H9 (cell line): Measurements from ENCODE around the gene CERS6. TPM values are rescaled to one million over a fixed set of nuclear protein-coding genes. Genes with fewer than 3 reads are reported as not detected.

Experiments used
- DNase-seq: peaks from one replicate; pipeline ENCODE4 v3.0.0-alpha.2; 2017
- H2AFZ ChIP-seq: one replicate; pipeline ENCODE4 v1.6.1; 2013; ENCODE audit warnings: mild to moderate bottlenecking, low read length, control low read depth, moderate library complexity
- H2AK5ac ChIP-seq: 2 replicates; pipeline ENCODE4 v1.6.1; 2013; ENCODE audit warnings: low read length, control low read depth, mixed read lengths; ENCODE audit not compliant: insufficient read length
- H2BK120ac ChIP-seq: one replicate; pipeline ENCODE4 v1.6.1; 2013; ENCODE audit warnings: low read depth, mild to moderate bottlenecking, low read length, control low read depth, inconsistent platforms; ENCODE audit not compliant: poor library complexity, severe bottlenecking
- H2BK12ac ChIP-seq: 2 replicates; pipeline ENCODE4 v1.6.1; 2013; ENCODE audit warnings: low read length, control low read depth, mixed read lengths, low read depth; ENCODE audit not compliant: insufficient read length
- H2BK15ac ChIP-seq: 2 replicates; pipeline ENCODE4 v1.6.1; 2013; ENCODE audit warnings: low read depth, low read length, control low read depth
- H2BK20ac ChIP-seq: one replicate; pipeline ENCODE4 v1.6.1; 2013; ENCODE audit warnings: low read depth, mild to moderate bottlenecking, low read length, control low read depth, inconsistent platforms; ENCODE audit not compliant: poor library complexity, severe bottlenecking
- H2BK5ac ChIP-seq: 2 replicates; pipeline ENCODE4 v1.6.1; 2013; ENCODE audit warnings: low read length, control low read depth, mixed read lengths; ENCODE audit not compliant: insufficient read length
- H3K14ac ChIP-seq: 2 replicates; pipeline ENCODE4 v1.6.1; 2013; ENCODE audit warnings: low read length, control low read depth; ENCODE audit not compliant: insufficient read depth
- H3K18ac ChIP-seq: 2 replicates; pipeline ENCODE4 v1.6.1; 2013; ENCODE audit warnings: low read depth, mild to moderate bottlenecking, mixed read lengths, low read length, control low read depth; ENCODE audit not compliant: insufficient read length
- H3K23ac ChIP-seq: 2 replicates; pipeline ENCODE4 v1.6.1; 2013; ENCODE audit warnings: low read length, control low read depth, mixed read lengths, low read depth; ENCODE audit not compliant: insufficient read length
- H3K23me2 ChIP-seq: 2 replicates; pipeline ENCODE4 v1.6.1; 2013; ENCODE audit warnings: low read depth, mild to moderate bottlenecking, mixed read lengths, low read length, control low read depth; ENCODE audit not compliant: insufficient read length, poor library complexity, severe bottlenecking
- H3K27ac ChIP-seq: 2 replicates; pipeline ENCODE4 v1.5.1; 2013; ENCODE audit warnings: low read length, control low read depth, mixed read lengths, low read depth; ENCODE audit not compliant: insufficient read length
- H3K27me3 ChIP-seq: 2 replicates; pipeline ENCODE4 v1.6.1; 2013; ENCODE audit warnings: low read length, control low read depth, inconsistent platforms; ENCODE audit not compliant: insufficient read depth
- H3K4ac ChIP-seq: 2 replicates; pipeline ENCODE4 v1.6.1; 2013; ENCODE audit warnings: low read depth, mild to moderate bottlenecking, control low read depth, inconsistent platforms, low read length, moderate library complexity
- H3K4me1 ChIP-seq: 2 replicates; pipeline ENCODE4 v1.6.1; 2013; ENCODE audit warnings: low read length, control low read depth, inconsistent platforms; ENCODE audit not compliant: insufficient read depth
- H3K4me2 ChIP-seq: 2 replicates; pipeline ENCODE4 v1.6.1; 2013; ENCODE audit warnings: low read length, control low read depth, mixed read lengths; ENCODE audit not compliant: insufficient read length, insufficient read depth
- H3K56ac ChIP-seq: 2 replicates; pipeline ENCODE4 v1.6.1; 2013; ENCODE audit warnings: low read depth, mild to moderate bottlenecking, mixed read lengths, low read length, control low read depth; ENCODE audit not compliant: insufficient read length
- H3K79me1 ChIP-seq: 2 replicates; pipeline ENCODE4 v1.6.1; 2013; ENCODE audit warnings: low read depth, mild to moderate bottlenecking, moderate library complexity, low read length, control low read depth, inconsistent platforms; ENCODE audit not compliant: insufficient read depth, poor library complexity, severe bottlenecking
- H3K79me2 ChIP-seq: 2 replicates; pipeline ENCODE4 v1.6.1; 2013; ENCODE audit warnings: low read length, control low read depth, inconsistent platforms; ENCODE audit not compliant: insufficient read depth
- H3K9ac ChIP-seq: 2 replicates; pipeline ENCODE4 v1.6.1; 2013; ENCODE audit warnings: low read length, control low read depth, mixed read lengths; ENCODE audit not compliant: insufficient read length; ENCODE audit errors: extremely low read depth
- H3K9me3 ChIP-seq: one replicate; pipeline ENCODE4 v1.6.1; 2013; ENCODE audit warnings: low read depth, low read length, inconsistent platforms; ENCODE audit not compliant: control insufficient read depth
- H3T11ph ChIP-seq: one replicate; pipeline ENCODE4 v1.6.1; 2013; ENCODE audit warnings: mild to moderate bottlenecking, low read length, control low read depth, inconsistent platforms
- H4K20me1 ChIP-seq: one replicate; pipeline ENCODE4 v1.6.1; 2013; ENCODE audit not compliant: control insufficient read depth, insufficient read length, insufficient read depth
- H4K5ac ChIP-seq: 2 replicates; pipeline ENCODE4 v1.6.1; 2013; ENCODE audit warnings: low read depth, mild to moderate bottlenecking, mixed read lengths, low read length, control low read depth; ENCODE audit not compliant: insufficient read length
- H4K8ac ChIP-seq: replicated peaks from 2 replicates; pipeline ENCODE4 v1.6.1; 2013; ENCODE audit warnings: low read length, control low read depth, mixed read lengths, low read depth; ENCODE audit not compliant: insufficient read length
- H4K91ac ChIP-seq: 2 replicates; pipeline ENCODE4 v1.6.1; 2013; ENCODE audit warnings: low read depth, mild to moderate bottlenecking, moderate library complexity, mixed read lengths, low read length, control low read depth; ENCODE audit not compliant: insufficient read length
- H3K27ac Mint-ChIP-seq, 3 experiments: 2 replicates in 2 of 3; 3 replicates in 1 of 3; pipeline ENCODE4 v1.8.0; 2020 to 2021; ENCODE audit warnings: mixed read lengths in 3 of 3, mild to moderate bottlenecking in 1 of 3, moderate library complexity in 1 of 3
- H3K27me3 Mint-ChIP-seq: 2 replicates; pipeline ENCODE4 v1.8.0; 2021; ENCODE audit warnings: low read depth, mild to moderate bottlenecking, moderate library complexity, mixed read lengths
- H3K36me3 Mint-ChIP-seq, 3 experiments: 2 replicates in 2 of 3; 3 replicates in 1 of 3; pipeline ENCODE4 v1.8.0; 2020 to 2021; ENCODE audit warnings: low read depth in 3 of 3, mixed read lengths in 3 of 3; ENCODE audit not compliant: insufficient read depth in 1 of 3
- H3K4me1 Mint-ChIP-seq, 2 experiments: 2 replicates each; pipeline ENCODE4 v1.8.0; 2020; ENCODE audit warnings: mixed read lengths in 2 of 2
- H3K4me3 Mint-ChIP-seq, 2 experiments: 2 replicates in 1 of 2; 3 replicates in 1 of 2; pipeline ENCODE4 v1.8.0; 2020 to 2021; ENCODE audit warnings: mild to moderate bottlenecking in 2 of 2, mixed read lengths in 2 of 2, moderate library complexity in 1 of 2
- H3K9me3 Mint-ChIP-seq, 2 experiments: 2 replicates in 1 of 2; 3 replicates in 1 of 2; pipeline ENCODE4 v1.8.0; 2020; ENCODE audit warnings: mild to moderate bottlenecking in 2 of 2, mixed read lengths in 2 of 2, moderate library complexity in 1 of 2
- WGBS: extraction: QIAGEN DNeasy Blood & Tissue Kit; methylation state at CpG from one replicate; pipeline ENCODE4 v1.1.7; 2013; ENCODE audit warnings: missing lambda C conversion rate, low lambda C conversion rate, mixed read lengths; ENCODE audit not compliant: insufficient read length; ENCODE audit errors: extremely low coverage; 5-methylcytosine and 5-hydroxymethylcytosine counted together
- total RNA-seq: library from RNA; stranded (reverse); gene quantifications from 2 replicates; pipeline ENCODE4 v1.2.1, GENCODE V29; 2021
- TF ChIP-seq, protein P1 (sequence below): fragments of 200-600 bp; sonication (generic); conservative IDR thresholded peaks from 3 replicates; pipeline ENCODE4 v1.8.0; 2021; ENCODE audit warnings: antibody characterized with exemption, mild to moderate bottlenecking

Gene CERS6
- total RNA-seq, 1 experiment from 2014 or later = 17.7 TPM

- H3K9ac ChIP-seq = no peak overlapping the region
Measured at GRCh38 chr2:168718622-168719021, 262.6 kb downstream of the CERS6 start.

More at GRCh38 chr2:168718622-168719021, 262.6 kb downstream of the CERS6 start:
- H2AK5ac ChIP-seq = no peak overlapping the region
- H3K56ac ChIP-seq = no peak overlapping the region
- Mint-ChIP-seq H3K4me1 (no peaks in the 10 kb centered on the region; a peak in 1 of 4 replicates), H3K4me3 (no peak overlapping the region), H3K27ac (no peak overlapping the region), H3K36me3 (peaks cover 3 to 7% (median 5%) of the 10 kb centered on the region in 3 experiments; a peak in 5 of 7 replicates), H3K9me3 (no peaks in the 10 kb centered on the region), H3K27me3 (no peaks in the 10 kb centered on the region)
- H4K20me1 ChIP-seq = no peaks in the 10 kb centered on the region
- no peak overlapping the region for H3T11ph ChIP-seq
- H4K5ac ChIP-seq = no peak overlapping the region
- H2BK20ac ChIP-seq = no peak overlapping the region
- no peaks in the 10 kb centered on the region for H3K79me1 ChIP-seq
- no peak overlapping the region for H3K23ac ChIP-seq
- no CpG with 5 or more reads among the region's 2 CpGs for WGBS
- no peak overlapping the region for H2BK15ac ChIP-seq
- no peak overlapping the region for H3K14ac ChIP-seq
- no peak overlapping the region for H3K27ac ChIP-seq
- no peak overlapping the region for H2BK5ac ChIP-seq
- no peak overlapping the region for H2BK120ac ChIP-seq
- no peaks in the 10 kb centered on the region for H3K27me3 ChIP-seq
- no peak overlapping the region for H3K4me2 ChIP-seq
- H3K23me2 ChIP-seq = no peaks in the 10 kb centered on the region
- no peak overlapping the region for H2AFZ ChIP-seq
- TF ChIP-seq, protein P1, sequence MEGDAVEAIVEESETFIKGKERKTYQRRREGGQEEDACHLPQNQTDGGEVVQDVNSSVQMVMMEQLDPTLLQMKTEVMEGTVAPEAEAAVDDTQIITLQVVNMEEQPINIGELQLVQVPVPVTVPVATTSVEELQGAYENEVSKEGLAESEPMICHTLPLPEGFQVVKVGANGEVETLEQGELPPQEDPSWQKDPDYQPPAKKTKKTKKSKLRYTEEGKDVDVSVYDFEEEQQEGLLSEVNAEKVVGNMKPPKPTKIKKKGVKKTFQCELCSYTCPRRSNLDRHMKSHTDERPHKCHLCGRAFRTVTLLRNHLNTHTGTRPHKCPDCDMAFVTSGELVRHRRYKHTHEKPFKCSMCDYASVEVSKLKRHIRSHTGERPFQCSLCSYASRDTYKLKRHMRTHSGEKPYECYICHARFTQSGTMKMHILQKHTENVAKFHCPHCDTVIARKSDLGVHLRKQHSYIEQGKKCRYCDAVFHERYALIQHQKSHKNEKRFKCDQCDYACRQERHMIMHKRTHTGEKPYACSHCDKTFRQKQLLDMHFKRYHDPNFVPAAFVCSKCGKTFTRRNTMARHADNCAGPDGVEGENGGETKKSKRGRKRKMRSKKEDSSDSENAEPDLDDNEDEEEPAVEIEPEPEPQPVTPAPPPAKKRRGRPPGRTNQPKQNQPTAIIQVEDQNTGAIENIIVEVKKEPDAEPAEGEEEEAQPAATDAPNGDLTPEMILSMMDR = no peak
- H3K18ac ChIP-seq = no peak overlapping the region
- no peaks in the 10 kb centered on the region for H3K4me1 ChIP-seq
- H4K8ac ChIP-seq = no peak overlapping the region
- no peak overlapping the region for H3K4ac ChIP-seq
- no peaks in the 10 kb centered on the region for H3K9me3 ChIP-seq
- no peaks in the 10 kb centered on the region for H3K79me2 ChIP-seq
- no peak overlapping the region for H4K91ac ChIP-seq
- DNase-seq = no peak
- no peak overlapping the region for H2BK12ac ChIP-seq
